Esophagus squamous epithelium (tissue), 4 donors: ENCODE measurements around the gene MS4A10.

Experiments used
- CTCF ChIP-seq, 6 experiments: fragments of 450-650 bp in 4 of 6; fragments of 200-600 bp in 2 of 6; sonication (generic) in 2 of 6; IDR thresholded peaks; one replicate each; pipeline ENCODE4 v1.5.1; 2016 to 2019; ENCODE audit warnings: antibody characterized with exemption in 6 of 6, mild to moderate bottlenecking in 4 of 6, moderate library complexity in 4 of 6
- POLR2A ChIP-seq, 4 donors: fragments of 450-650 bp; IDR thresholded peaks; one replicate each; pipeline ENCODE4 v1.6.1; 2017; ENCODE audit warnings: antibody characterized with exemption in 4 of 4, mild to moderate bottlenecking in 4 of 4, moderate library complexity in 3 of 4

GRCh38 chr11:60771879-60772525, 13.1 kb upstream of the MS4A10 start:
- TF ChIP-seq CTCF (IDR thresholded peaks at IDR 0.05): no peak
- TF ChIP-seq POLR2A (IDR thresholded peaks at IDR 0.05): no peak
